HCT116 (cell line): Measurements from ENCODE around the gene CCDC71. TPM values are rescaled to one million over a fixed set of nuclear protein-coding genes. Genes with fewer than 3 reads are reported as not detected.

Experiments
- ATAC-seq: fragments of 200-7000 bp; cut with Tn5 transposase; 2 replicates; pipeline ENCODE4 v1.9.1; 2020; ENCODE audit warnings: mild to moderate bottlenecking, moderate library complexity
- BruUV-seq: library from RNA; stranded (reverse); fragments of 400-500 nt; replicated peaks from 2 replicates; lab custom pipeline; 2021; lab: Mats Ljungman, UMichigan
- CTCF ChIA-PET: fragments of 300-600 bp; sonication (Branson Sonifier 250); formaldehyde crosslinking; loops from one replicate; lab custom pipeline; 2021; ENCODE audit warnings: antibody characterized with exemption; lab: Charles Lee
- POLR2A ChIA-PET: fragments of 300-600, 350-600 bp; sonication (Branson Sonifier 250); formaldehyde crosslinking; loops from one replicate; lab custom pipeline; 2021; ENCODE audit warnings: antibody characterized with exemption; lab: Charles Lee
- RAD21 ChIA-PET, 2 experiments: fragments of 300-600 bp; sonication (Branson Sonifier 250); formaldehyde crosslinking; loops; one replicate each; lab custom pipeline; 2023; ENCODE audit warnings: low total read pairs in 2 of 2; ENCODE audit not compliant: uncharacterized antibody in 2 of 2, unreplicated experiment in 2 of 2, low non-redundant PET in 1 of 2; lab: Charles Lee
- DNase-seq: peaks from one replicate; pipeline ENCODE4 v3.0.0-alpha.2; 2010; ENCODE audit warnings: low read depth, low spot score
- H2AFZ ChIP-seq: fragments of 200-600 bp; shearing (Covaris generic), sonication (generic); 2 replicates; pipeline ENCODE4 v1.6.1; 2017; ENCODE audit warnings: low read depth, mixed run types, mixed read lengths, antibody characterized with exemption, low read length; ENCODE audit not compliant: poor library complexity, severe bottlenecking
- H3K27ac ChIP-seq: 2 replicates; pipeline ENCODE4 v1.5.1; 2012; ENCODE audit warnings: low read depth, low read length
- H3K27me3 ChIP-seq: fragments of 200-600 bp; sonication (generic); 2 replicates; pipeline ENCODE4 v1.6.1; 2016; ENCODE audit warnings: mixed run types, low read length, mixed read lengths; ENCODE audit not compliant: insufficient read depth
- H3K36me3 ChIP-seq, 2 experiments: fragments of 200-500 bp in 1 of 2; fragments of 200-600 bp in 1 of 2; sonication (Bioruptor generic) in 1 of 2; sonication (generic) in 1 of 2; 2 replicates each; pipeline versions ENCODE4 v1.5.1 to v1.6.1; 2014 to 2016; ENCODE audit warnings: low read length in 2 of 2, inconsistent platforms in 1 of 2, mixed read lengths in 1 of 2, mixed run types in 1 of 2; ENCODE audit not compliant: insufficient read depth in 2 of 2, control insufficient read depth in 1 of 2
- H3K4me1 ChIP-seq, 2 experiments: fragments of 200-600 bp in 1 of 2; sonication (generic) in 1 of 2; 2 replicates each; pipeline versions ENCODE4 v1.5.1 to v1.6.1; 2012 to 2017; ENCODE audit warnings: low read length in 2 of 2, inconsistent platforms in 1 of 2, mild to moderate bottlenecking in 1 of 2, mixed read lengths in 1 of 2, mixed run types in 1 of 2, moderate library complexity in 1 of 2; ENCODE audit not compliant: insufficient read depth in 2 of 2, control insufficient read depth in 1 of 2
- H3K4me2 ChIP-seq: fragments of 200-600 bp; sonication (generic); 2 replicates; pipeline ENCODE4 v1.6.1; 2017; ENCODE audit warnings: mixed run types, low read length, mixed read lengths
- H3K4me3 ChIP-seq, 2 experiments: fragments of 200-600 bp in 1 of 2; sonication (generic) in 1 of 2; replicated peaks in 1 of 2; 2 replicates each; pipeline ENCODE4 v1.5.1; 2011 to 2016; ENCODE audit warnings: low read length in 2 of 2, control low read depth in 1 of 2, low read depth in 1 of 2, mild to moderate bottlenecking in 1 of 2, mixed read lengths in 1 of 2, mixed run types in 1 of 2
- H3K79me2 ChIP-seq: fragments of 200-600 bp; sonication (generic); 2 replicates; pipeline ENCODE4 v1.6.1; 2017; ENCODE audit warnings: mild to moderate bottlenecking, mixed run types, low read length, moderate library complexity, mixed read lengths; ENCODE audit not compliant: insufficient read depth
- H3K9ac ChIP-seq: fragments of 200-600 bp; sonication (generic); 2 replicates; pipeline ENCODE4 v1.6.1; 2016; ENCODE audit warnings: low read length, mixed read lengths
- H3K9me2 ChIP-seq: fragments of 200-600 bp; sonication (generic), shearing (Covaris generic); 2 replicates; pipeline ENCODE4 v1.6.1; 2017; ENCODE audit warnings: mixed run types, mild to moderate bottlenecking, moderate library complexity; ENCODE audit not compliant: insufficient read depth
- H3K9me3 ChIP-seq, 2 experiments: fragments of 200-500 bp in 1 of 2; fragments of 200-600 bp in 1 of 2; sonication (Bioruptor generic) in 1 of 2; sonication (generic) in 1 of 2; 2 replicates each; pipeline ENCODE4 v1.6.1; 2014 to 2017; ENCODE audit warnings: low read length in 2 of 2, mixed read lengths in 2 of 2, inconsistent platforms in 1 of 2, low read depth in 1 of 2, mild to moderate bottlenecking in 1 of 2, mixed run types in 1 of 2, moderate library complexity in 1 of 2; ENCODE audit not compliant: control insufficient read depth in 1 of 2, insufficient read depth in 1 of 2
- H4K20me1 ChIP-seq: fragments of 200-600 bp; sonication (generic), shearing (Covaris generic); 2 replicates; pipeline ENCODE4 v1.6.1; 2017; ENCODE audit warnings: mixed run types, mild to moderate bottlenecking, moderate library complexity; ENCODE audit not compliant: insufficient read depth
- EGR1 ChIP-seq: IDR thresholded peaks from 2 replicates; pipeline ENCODE4 v1.6.1; 2012; ENCODE audit warnings: low read depth
- ELF1 ChIP-seq: IDR thresholded peaks from 2 replicates; pipeline ENCODE4 v1.6.1; 2012; ENCODE audit warnings: low read depth, borderline replicate concordance
- EZH2phosphoT487 ChIP-seq: fragments of 200-600 bp; IDR thresholded peaks from 2 replicates; pipeline ENCODE4 v1.6.1; 2018; ENCODE audit warnings: antibody characterized with exemption, borderline replicate concordance
- JUND ChIP-seq: IDR thresholded peaks from 2 replicates; pipeline ENCODE4 v1.6.1; 2012
- MAX ChIP-seq: IDR thresholded peaks from 2 replicates; pipeline ENCODE4 v1.6.1; 2012
- POLR2A ChIP-seq: IDR thresholded peaks from 2 replicates; pipeline ENCODE4 v1.7.0; 2011; ENCODE audit warnings: borderline replicate concordance; ENCODE audit not compliant: insufficient read depth, insufficient read length; ENCODE audit errors: extremely low read depth
- POLR2AphosphoS5 ChIP-seq: IDR thresholded peaks from 2 replicates; pipeline ENCODE4 v1.6.1; 2011; ENCODE audit warnings: mild to moderate bottlenecking, low read depth, low read length, moderate library complexity
- TCF7L2 ChIP-seq: IDR thresholded peaks from 2 replicates; pipeline ENCODE4 v1.7.0; 2011; ENCODE audit warnings: borderline replicate concordance, inconsistent platforms; ENCODE audit not compliant: insufficient read depth, insufficient read length; ENCODE audit errors: extremely low read depth
- YY1 ChIP-seq: IDR thresholded peaks from 2 replicates; pipeline ENCODE4 v1.6.1; 2011; ENCODE audit warnings: low read length, low read depth, moderate library complexity, mild to moderate bottlenecking; ENCODE audit not compliant: insufficient replicate concordance; ENCODE audit errors: extremely low read depth
- intact Hi-C: fragments of 100-400 bp; cut with micrococcal nuclease; formaldehyde crosslinking; loops from 2 replicates; pipeline ENCODE4 v1.10.0; 2022
- total RNA-seq: library from RNA; stranded (reverse); gene quantifications from one replicate; pipeline ENCODE4 v1.2.1, GENCODE V29; 2021; ENCODE audit not compliant: unreplicated experiment

Gene CCDC71
- total RNA-seq, 1 experiment from 2014 or later: 32.8 TPM

- intact Hi-C loops: loop anchor here (1.0 kb wide), 2 partner anchors 39 to 144 kb away; partner anchors contain the start of gene QRICH1
Observed at GRCh38 chr3:49133226-49133951, 32.7 kb downstream of the CCDC71 start.

More at GRCh38 chr3:49133226-49133951, 32.7 kb downstream of the CCDC71 start:
- ATAC-seq (peak; percentile 76), DNase-seq (peak; percentile 74)
- BruUV-seq: no TSS peak
- Histone ChIP-seq H2AFZ (peak overlapping the region; percentile 73), H3K36me3 (no peaks in the 10 kb centered on the region; a peak in 1 of 4 replicates), H3K4me1 (peaks cover 16 to 46% of the 10 kb centered on the region in 2 experiments), H3K9ac (peak overlapping the region; percentile 87), H3K27ac (peak overlapping the region; percentile 89), H3K27me3 (no peaks in the 10 kb centered on the region), H4K20me1 (no peaks in the 10 kb centered on the region), H3K9me3 (no peaks in the 10 kb centered on the region), H3K9me2 (no peaks in the 10 kb centered on the region), H3K79me2 (peaks cover 11% of the 10 kb centered on the region; the same call in 1 of the 2 replicates), H3K4me3 (peak overlapping the region; percentile 70 to 91), H3K4me2 (peak overlapping the region; percentile 100)
- ChIA-PET RAD21 (interaction anchor here (0.8 to 1.4 kb wide), 2 partner anchors 13 to 316 kb away, joined by 3 to 8 read pairs; partner anchors contain the start of gene USP19 (in 1 of the 2)), CTCF (interaction anchor here (0.7 to 2.7 kb wide), 4 partner anchors 13 to 316 kb away, joined by 3 to 13 read pairs (median 10); partner anchors contain the start of genes QRICH1 and USP19), POLR2A (interaction anchor here (0.6 to 2.7 kb wide), 6 partner anchors 13 to 133 kb away, joined by 4 to 23 read pairs (median 4); partner anchors contain the start of genes NDUFAF3, QRICH1 and USP19)
- peak; percentile 69 for TF ChIP-seq POLR2AphosphoS5
- peak; percentile 74 for TF ChIP-seq YY1
- TF ChIP-seq JUND: no peak
- no peak for TF ChIP-seq EGR1
- no peak for TF ChIP-seq MAX
- TF ChIP-seq POLR2A: no peak
- no peak for TF ChIP-seq ELF1
- peak; percentile 37 for TF ChIP-seq TCF7L2
- no peak for TF ChIP-seq EZH2phosphoT487
